ENCODE results near the gene WWTR1.

WWTR1 gene

DNA sequence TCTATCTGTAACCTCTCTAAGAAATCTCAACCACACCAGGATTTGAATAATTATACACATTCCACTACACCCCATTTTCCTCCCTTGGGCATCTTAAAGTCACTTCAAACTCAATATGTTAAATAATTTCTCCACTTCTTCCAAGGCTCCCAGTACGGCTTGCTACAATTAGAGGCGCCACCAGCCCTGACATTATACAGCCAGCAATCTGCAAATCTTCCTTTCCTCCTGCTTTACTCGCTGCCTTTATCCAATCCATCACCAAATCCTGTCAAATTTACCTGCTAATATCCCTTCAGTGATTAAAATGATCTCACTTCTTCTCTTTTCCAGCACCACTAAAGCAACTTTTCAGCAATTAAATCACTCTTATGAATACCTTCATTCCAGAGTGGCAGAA, 13.9 kb downstream of the WWTR1 start:
- no peaks in the 10 kb centered on the region for H3K4me1 Mint-ChIP-seq
- H3K36me3 Mint-ChIP-seq, result no peaks in the 10 kb centered on the region
- no peaks in the 10 kb centered on the region for H3K9me3 Mint-ChIP-seq
- ATAC-seq (replicated peaks) (no peak), DNase-seq (no peak)
- H3K4me3 Mint-ChIP-seq, result no peak overlapping the region
- H3K27ac Mint-ChIP-seq, result no peak overlapping the region
- peaks cover 0 to 6% of the 10 kb centered on the region in 2 donors for H3K27me3 Mint-ChIP-seq

DNA sequence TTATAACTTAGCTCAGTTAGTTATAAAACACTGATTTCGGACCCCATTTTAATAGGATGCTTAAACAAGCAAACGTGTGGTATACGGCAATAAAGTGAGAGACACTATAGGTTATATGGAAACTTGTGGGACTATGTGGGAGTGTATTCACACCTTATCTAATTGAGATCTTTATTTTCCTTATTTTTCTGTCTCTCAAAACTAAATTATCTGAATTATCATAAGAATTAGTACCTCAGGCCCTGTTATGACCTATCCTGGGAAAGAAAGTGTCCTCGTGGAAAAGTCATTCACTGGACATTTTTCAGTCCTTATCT, 14.4 kb downstream of the WWTR1 start:
- no peaks in the 10 kb centered on the region for H3K36me3 Mint-ChIP-seq

DNA sequence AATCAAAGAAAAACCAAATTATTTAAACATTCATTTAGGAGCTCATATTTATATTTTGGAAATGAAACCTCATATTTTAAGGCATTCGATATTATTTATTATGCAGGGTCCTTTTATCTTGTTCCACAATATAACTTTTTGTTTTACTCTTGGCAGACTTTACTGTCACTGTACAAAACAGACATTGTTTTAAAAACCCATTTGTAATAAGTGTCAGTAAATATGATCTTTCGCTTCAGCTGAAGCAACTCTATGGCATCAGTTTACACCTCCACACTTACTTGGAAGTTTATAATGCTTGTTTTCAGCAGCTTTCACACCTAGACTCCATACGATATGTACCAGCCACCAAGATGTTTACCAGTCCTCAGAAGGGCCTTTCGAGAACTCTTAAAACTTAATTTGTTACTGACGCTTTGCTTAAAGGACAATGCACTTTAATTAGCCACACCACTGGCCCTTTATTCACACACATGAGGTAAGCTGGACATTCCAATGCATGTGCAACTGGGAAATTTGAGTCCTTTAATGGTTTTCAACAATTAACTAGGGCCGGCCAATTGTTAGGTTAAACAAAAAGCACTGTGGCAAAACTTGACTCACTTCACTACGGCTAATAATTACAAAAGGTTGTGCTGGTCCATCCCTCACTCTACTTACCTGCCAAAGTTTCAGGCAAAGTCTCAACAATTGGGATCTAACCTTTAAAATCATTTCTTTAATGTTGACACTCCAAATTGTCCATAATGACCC, 16.7 kb downstream of the WWTR1 start:
- H3K27ac Mint-ChIP-seq, result no peak overlapping the region
- H3K36me3 Mint-ChIP-seq, result no peaks in the 10 kb centered on the region
- ATAC-seq (replicated peaks) (no peak), DNase-seq (no peak)
- H3K4me3 Mint-ChIP-seq, result no peak overlapping the region
- peaks cover 7 to 9% of the 10 kb centered on the region in 2 donors for H3K27me3 Mint-ChIP-seq
- H3K4me1 Mint-ChIP-seq, result no peaks in the 10 kb centered on the region
- H3K9me3 Mint-ChIP-seq, result no peaks in the 10 kb centered on the region

More for the DNA sequence above, 14.4 kb downstream of the WWTR1 start:
- ATAC-seq (replicated peaks) (no peak), DNase-seq (no peak)
- Mint-ChIP-seq H3K27me3 (peaks cover 0 to 5% of the 10 kb centered on the region in 2 donors), H3K4me1 (no peaks in the 10 kb centered on the region), H3K27ac (no peak overlapping the region), H3K4me3 (no peak overlapping the region), H3K9me3 (no peaks in the 10 kb centered on the region)

DNA sequence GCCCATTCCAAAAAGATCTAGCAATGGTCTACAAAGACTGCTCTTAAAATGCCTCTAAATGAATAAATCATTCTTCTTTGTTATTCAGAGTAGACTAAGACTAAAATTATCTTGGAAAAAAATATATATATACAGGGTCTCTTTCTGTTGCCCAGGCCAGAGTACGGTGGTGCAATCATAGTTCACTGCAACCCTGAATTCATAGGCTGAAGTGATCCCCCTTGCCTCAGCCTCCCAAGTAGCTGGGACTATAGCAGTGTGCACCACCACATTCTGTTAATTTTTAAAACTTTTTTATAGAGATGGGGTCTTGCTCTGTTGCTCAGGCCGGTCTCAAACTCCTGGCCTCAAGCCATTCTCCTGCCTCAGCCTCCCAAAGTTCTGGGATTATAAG, 18.7 kb downstream of the WWTR1 start:
- H3K27ac Mint-ChIP-seq, result no peak overlapping the region
- H3K9me3 Mint-ChIP-seq, result no peaks in the 10 kb centered on the region
- DNase-seq, result no peak
- peaks cover 15 to 24% of the 10 kb centered on the region in 2 donors for H3K27me3 Mint-ChIP-seq
- ATAC-seq (replicated peaks), result no peak
- H3K4me1 Mint-ChIP-seq, result no peaks in the 10 kb centered on the region
- no peak overlapping the region for H3K4me3 Mint-ChIP-seq
- no peaks in the 10 kb centered on the region for H3K36me3 Mint-ChIP-seq

DNA sequence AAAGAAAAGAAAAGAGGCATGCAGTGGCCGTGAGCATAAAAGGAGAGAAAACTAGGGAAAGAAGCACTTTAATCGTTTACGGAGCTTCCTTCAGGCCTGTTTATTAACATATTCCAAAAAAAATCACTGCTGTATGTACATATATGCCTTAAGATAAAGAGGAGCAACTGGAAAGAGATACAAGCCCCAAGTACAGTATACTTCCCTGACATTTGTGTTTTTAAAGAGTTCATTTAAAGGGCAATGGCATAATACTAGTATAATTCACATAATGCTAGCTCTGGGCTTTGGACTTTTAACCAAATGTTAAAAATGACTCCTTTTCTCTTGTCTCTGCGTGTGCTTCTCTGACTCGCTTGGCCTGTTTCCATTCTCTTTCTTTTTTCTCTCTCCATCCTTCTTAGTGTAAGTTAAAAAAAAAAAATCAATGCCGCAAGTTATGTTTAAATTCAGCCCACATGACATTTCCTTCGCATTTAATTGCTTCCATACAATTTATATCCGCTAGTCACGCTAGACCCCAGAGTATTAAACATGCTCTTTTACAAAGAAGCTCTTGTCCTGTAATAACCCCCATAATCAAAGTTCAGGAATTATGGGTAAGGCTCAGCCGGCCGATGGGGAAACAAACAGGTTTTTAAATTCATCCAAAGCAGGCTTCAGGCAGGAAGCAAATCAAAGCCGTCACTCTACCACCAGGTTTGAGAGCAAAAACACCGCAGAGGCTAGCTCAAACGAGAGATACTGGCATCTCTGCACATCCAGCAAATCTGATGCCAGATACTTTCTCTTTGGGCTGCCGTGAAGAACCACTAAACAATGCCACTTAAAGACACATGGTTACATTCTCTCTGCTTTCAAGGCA, 19.4 kb downstream of the WWTR1 start:
- Mint-ChIP-seq H3K27ac (no peak overlapping the region), H3K4me3 (no peak overlapping the region), H3K4me1 (no peaks in the 10 kb centered on the region), H3K27me3 (peaks cover 19 to 30% of the 10 kb centered on the region in 2 donors), H3K36me3 (no peaks in the 10 kb centered on the region), H3K9me3 (no peaks in the 10 kb centered on the region)
- no peak for DNase-seq
- no peak for ATAC-seq (replicated peaks)

DNA sequence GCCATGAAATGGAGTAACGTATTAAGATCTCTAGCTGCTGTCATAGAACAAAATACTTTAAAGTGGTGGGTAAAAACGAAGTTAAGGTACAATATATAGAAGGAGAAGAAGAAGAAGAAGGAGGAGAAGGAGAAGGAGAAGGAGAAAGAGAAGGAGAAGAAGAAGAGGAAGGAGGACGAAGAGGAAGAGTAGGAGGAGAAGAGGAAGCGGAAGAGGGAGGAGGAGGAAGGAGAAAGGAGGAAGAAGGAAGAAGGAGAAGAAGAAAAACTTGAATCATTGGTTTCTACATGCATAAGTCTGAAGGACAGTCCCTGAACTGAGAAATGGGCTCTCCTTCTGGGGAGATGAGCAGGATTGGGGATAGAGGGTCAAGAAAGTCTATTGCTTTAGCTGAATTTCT, 22.4 kb downstream of the WWTR1 start:
- Mint-ChIP-seq H3K4me1 (no peaks in the 10 kb centered on the region), H3K4me3 (no peak overlapping the region), H3K27me3 (peaks cover 20 to 42% of the 10 kb centered on the region in 2 donors), H3K27ac (no peak overlapping the region), H3K9me3 (no peaks in the 10 kb centered on the region), H3K36me3 (no peaks in the 10 kb centered on the region)
- DNase-seq (no peak), ATAC-seq (replicated peaks) (no peak)

DNA sequence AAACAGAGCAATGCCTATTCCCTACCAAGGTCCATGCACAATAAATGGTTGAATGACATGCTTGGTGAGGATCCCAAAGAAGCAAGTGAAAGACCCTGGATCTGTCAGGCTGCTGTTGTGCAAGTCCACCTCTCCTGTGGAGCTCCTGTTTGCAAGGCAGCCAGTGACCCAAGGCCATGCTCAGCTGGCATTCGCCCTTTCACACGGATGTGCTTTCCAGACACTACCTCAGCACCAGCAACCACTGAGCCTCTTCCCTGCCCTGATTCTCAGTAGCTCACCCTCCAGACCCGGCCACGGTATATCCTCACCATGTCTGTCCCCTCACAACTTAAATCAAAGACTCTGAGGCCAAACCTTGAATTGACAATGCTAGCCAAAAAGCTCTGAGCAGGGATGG, 23.3 kb downstream of the WWTR1 start:
- Mint-ChIP-seq H3K27ac (no peak overlapping the region), H3K36me3 (no peaks in the 10 kb centered on the region), H3K4me3 (no peak overlapping the region), H3K4me1 (no peaks in the 10 kb centered on the region), H3K9me3 (no peaks in the 10 kb centered on the region), H3K27me3 (peaks cover 20 to 44% of the 10 kb centered on the region in 2 donors)
- DNase-seq, result no peak
- no peak for ATAC-seq (replicated peaks)

DNA sequence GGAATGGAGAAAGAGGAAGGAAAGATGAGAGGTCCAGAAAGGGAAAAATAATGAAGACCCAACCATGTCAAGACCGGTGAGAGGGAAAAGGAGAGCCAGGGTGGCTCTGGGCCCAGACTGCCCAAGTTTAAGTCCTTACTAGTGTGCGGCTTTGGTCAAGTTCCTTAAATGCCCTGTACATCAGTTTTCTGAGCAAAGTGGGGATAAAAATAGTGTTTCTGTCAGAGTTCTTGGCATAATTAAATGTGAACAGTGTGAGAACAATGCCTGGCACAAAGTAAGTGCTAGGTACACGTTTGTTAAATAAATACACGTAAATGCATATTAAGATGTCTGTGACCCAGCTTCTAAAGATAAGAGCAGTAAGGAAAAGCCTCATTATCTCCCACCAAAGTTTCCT, 23.8 kb downstream of the WWTR1 start:
- Mint-ChIP-seq H3K4me3 (no peak overlapping the region), H3K27me3 (peaks cover 20 to 44% of the 10 kb centered on the region in 2 donors), H3K27ac (no peak overlapping the region), H3K9me3 (no peaks in the 10 kb centered on the region), H3K4me1 (no peaks in the 10 kb centered on the region), H3K36me3 (no peaks in the 10 kb centered on the region)
- no peak for ATAC-seq (replicated peaks)
- DNase-seq, result no peak

DNA sequence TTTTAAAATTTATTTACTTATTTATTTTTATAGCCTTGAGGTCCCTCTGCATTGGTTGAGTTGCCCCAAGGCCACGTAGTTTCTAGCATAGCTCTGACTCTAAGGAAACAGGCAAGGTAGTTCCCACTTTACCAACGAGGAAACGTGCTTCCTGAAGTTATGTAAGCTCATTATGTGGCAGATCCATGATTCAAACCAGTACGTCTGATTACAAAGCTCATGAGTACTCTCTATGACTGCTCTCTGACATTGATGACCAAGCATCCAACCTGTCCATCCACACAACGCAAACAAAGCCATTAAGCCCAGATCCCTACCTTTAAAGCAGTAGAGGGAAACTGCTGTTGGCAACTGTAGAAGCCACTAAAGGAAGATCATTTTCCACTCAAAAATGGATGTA, 25.6 kb downstream of the WWTR1 start:
- H3K36me3 Mint-ChIP-seq, result no peaks in the 10 kb centered on the region
- no peak overlapping the region for H3K4me3 Mint-ChIP-seq
- no peaks in the 10 kb centered on the region for H3K4me1 Mint-ChIP-seq
- H3K27me3 Mint-ChIP-seq, result peaks cover 15 to 37% of the 10 kb centered on the region in 2 donors
- no peak overlapping the region for H3K27ac Mint-ChIP-seq
- ATAC-seq (replicated peaks) (no peak), DNase-seq (no peak)
- H3K9me3 Mint-ChIP-seq, result no peaks in the 10 kb centered on the region

DNA sequence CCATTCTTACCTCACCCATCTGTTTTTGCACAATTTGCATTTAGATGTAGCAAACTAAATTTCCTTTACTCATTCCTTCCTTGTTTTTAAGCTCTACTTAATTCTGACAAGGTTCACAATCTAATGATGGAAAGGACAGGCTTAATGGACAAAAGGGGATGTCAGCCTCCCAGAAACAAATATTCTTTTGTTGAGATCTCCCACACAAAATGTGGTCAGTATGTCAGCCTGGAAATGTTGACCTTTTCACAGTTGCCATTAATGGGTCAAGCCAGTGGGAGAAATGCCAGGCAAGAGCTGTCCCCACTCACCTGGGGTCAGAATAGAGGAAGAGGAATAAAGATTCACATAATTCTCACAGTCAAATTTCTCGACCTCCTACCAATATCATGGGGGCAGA, 27.0 kb downstream of the WWTR1 start:
- Mint-ChIP-seq H3K27ac (no peak overlapping the region), H3K9me3 (no peaks in the 10 kb centered on the region), H3K27me3 (peaks cover 13 to 31% of the 10 kb centered on the region in 2 donors), H3K4me3 (no peak overlapping the region), H3K36me3 (no peaks in the 10 kb centered on the region), H3K4me1 (no peaks in the 10 kb centered on the region)
- ATAC-seq (replicated peaks) (no peak), DNase-seq (no peak)

DNA sequence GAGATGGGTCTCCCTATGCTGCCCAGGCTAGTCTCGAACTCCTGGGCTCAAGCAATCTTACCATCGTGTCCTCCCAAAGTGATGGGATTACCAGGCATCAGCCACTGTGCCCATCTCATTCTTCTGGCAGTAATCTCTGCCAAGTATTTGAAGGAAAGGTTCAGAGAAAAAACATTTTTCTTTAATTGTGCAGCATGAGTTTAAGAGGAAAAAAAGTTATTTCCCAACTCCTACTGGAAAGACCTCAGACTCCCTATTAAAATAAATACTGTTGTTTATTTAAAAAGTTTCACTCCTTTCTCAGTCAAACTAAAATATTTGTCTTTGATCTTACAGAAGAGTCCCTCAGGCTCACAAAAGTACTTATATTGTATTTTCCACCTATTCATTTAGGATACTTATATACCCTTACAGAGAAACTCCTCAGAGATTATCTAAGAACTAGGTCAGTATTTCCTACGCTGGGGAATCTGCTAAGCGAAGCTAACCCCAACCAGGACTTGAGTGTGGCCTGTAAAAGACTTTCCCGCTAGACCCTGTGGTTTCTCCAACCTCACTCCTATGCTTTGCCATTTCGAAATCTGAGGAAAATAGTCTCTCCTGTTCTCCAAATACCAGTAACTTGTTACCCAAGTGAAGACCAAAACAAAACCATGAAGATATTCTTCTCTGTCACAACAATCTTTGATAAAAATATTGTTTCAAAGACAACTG, 28.7 kb downstream of the WWTR1 start:
- DNase-seq (no peak), ATAC-seq (replicated peaks) (no peak)
- H3K4me3 Mint-ChIP-seq, result no peak overlapping the region
- H3K4me1 Mint-ChIP-seq, result no peaks in the 10 kb centered on the region
- no peaks in the 10 kb centered on the region for H3K9me3 Mint-ChIP-seq
- peaks cover 10 to 20% of the 10 kb centered on the region in 2 donors for H3K27me3 Mint-ChIP-seq
- H3K27ac Mint-ChIP-seq, result no peak overlapping the region
- no peaks in the 10 kb centered on the region for H3K36me3 Mint-ChIP-seq

DNA sequence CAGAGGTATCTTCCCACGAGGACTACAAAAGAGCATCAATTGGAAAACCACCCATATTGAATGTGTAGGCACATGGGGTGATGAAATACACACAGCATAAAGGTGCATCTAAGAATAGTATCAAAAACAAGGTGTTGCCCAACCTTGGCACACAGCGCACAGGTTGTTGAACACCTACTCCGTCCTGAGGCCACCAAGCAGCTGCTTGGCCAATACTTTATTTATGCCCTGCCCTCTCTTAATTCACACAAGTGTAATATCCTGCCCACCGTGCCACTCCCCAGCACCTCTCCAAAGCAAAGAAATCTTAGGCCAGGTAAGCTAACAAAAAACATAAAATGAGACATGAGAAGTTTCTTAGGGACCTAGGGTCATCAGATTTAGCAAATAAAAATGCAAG, 31.2 kb downstream of the WWTR1 start:
- peaks cover 12 to 17% of the 10 kb centered on the region in 2 donors for H3K27me3 Mint-ChIP-seq
- H3K4me1 Mint-ChIP-seq, result no peaks in the 10 kb centered on the region
- DNase-seq (no peak), ATAC-seq (replicated peaks) (no peak)
- H3K36me3 Mint-ChIP-seq, result no peaks in the 10 kb centered on the region
- no peaks in the 10 kb centered on the region for H3K9me3 Mint-ChIP-seq
- H3K4me3 Mint-ChIP-seq, result no peak overlapping the region
- H3K27ac Mint-ChIP-seq, result no peak overlapping the region

DNA sequence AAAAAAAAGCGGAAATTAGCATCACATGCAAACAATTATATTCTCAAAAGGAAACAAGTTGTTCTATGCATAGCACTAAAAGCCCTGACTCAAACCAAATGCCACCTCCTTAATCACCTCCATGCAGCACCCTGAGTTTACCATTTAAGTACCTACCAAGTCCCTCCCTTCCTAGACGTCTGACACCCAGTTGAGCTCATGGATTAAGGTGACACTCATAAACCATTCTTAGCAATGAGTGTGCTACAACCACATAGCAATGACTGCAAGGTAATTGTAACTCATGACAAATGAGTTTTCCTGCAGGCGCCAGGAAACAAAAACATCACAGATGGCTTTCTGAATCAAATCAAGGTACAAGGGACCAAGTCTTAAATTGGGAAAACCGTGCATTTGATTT, 32.0 kb downstream of the WWTR1 start:
- Mint-ChIP-seq H3K4me1 (no peaks in the 10 kb centered on the region), H3K9me3 (no peaks in the 10 kb centered on the region), H3K4me3 (no peak overlapping the region), H3K36me3 (no peaks in the 10 kb centered on the region), H3K27me3 (peaks cover 12 to 14% of the 10 kb centered on the region in 2 donors), H3K27ac (no peak overlapping the region)
- DNase-seq (no peak), ATAC-seq (replicated peaks) (no peak)

DNA sequence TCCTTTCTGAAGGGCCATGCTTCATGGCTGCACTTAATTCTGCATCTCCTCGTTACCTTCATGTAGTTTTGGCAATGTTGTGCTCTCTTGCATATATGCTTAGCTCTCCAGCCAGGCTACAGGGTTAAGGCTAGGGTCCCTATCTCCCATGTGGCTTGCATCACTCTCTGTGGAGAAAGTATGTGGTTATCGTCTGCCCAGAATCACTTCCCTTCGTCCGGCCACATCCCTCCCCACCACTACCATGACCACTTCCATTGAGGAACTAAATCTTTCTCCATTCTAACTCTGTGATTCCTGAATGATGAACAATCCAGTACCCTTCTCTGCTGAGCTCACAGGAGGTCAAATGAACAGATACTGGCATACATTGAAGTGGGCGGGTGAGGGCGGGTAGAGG, 34.0 kb downstream of the WWTR1 start:
- Mint-ChIP-seq H3K27me3 (peaks cover 16 to 18% of the 10 kb centered on the region in 2 donors), H3K4me3 (no peak overlapping the region), H3K27ac (no peak overlapping the region), H3K36me3 (no peaks in the 10 kb centered on the region), H3K4me1 (no peaks in the 10 kb centered on the region), H3K9me3 (no peaks in the 10 kb centered on the region)
- no peak for ATAC-seq (replicated peaks)
- DNase-seq, result no peak

Measured in stimulated activated naive B cell treated with anti-CD40 and anti-IgM and Interleukin-4, amounts not matched to agents 10 μg/mL and 1 μg/mL and 100 μg/mL, for 72 hours (primary cell).